GM12878 (cell line): ENCODE results near the gene MBNL1. TPM values are rescaled to one million over a fixed set of nuclear protein-coding genes. Genes with fewer than 3 reads are reported as not detected.

ENCODE experiments used
- ATAC-seq: fragments of 200-7000 bp; cut with Tn5 transposase; 3 replicates; pipeline ENCODE4 v1.9.1; 2020; ENCODE audit warnings: mild to moderate bottlenecking, moderate library complexity
- BruUV-seq: library from RNA; stranded (reverse); fragments of 400-500 nt; replicated peaks from 2 replicates; lab custom pipeline; 2021; lab: Mats Ljungman, UMichigan
- CTCF ChIA-PET: fragments of 300-600 bp; sonication (Branson Sonifier 250); formaldehyde crosslinking; extraction: SDS; loops from one replicate; lab custom pipeline; 2021; ENCODE audit warnings: inconsistent platforms; lab: Yijun Ruan, JAX
- POLR2A ChIA-PET: fragments of 350-600 bp; formaldehyde crosslinking; extraction: SDS; loops from one replicate; lab custom pipeline; 2021; ENCODE audit warnings: inconsistent platforms; lab: Charles Lee
- RAD21 ChIA-PET: fragments of 300-600 bp; sonication (Branson Sonifier 250); formaldehyde crosslinking; loops from one replicate; lab custom pipeline; 2023; ENCODE audit warnings: antibody characterized with exemption; ENCODE audit not compliant: unreplicated experiment; lab: Charles Lee
- SMC1A ChIA-PET: fragments of 300-600 bp; sonication (Branson Sonifier 250); formaldehyde crosslinking; loops from one replicate; lab custom pipeline; 2023; ENCODE audit not compliant: unreplicated experiment, uncharacterized antibody; lab: Charles Lee
- DNase-seq: peaks from one replicate; pipeline ENCODE4 v3.0.0-alpha.2; 2011; ENCODE audit warnings: low read depth, low spot score
- FAIRE-seq: peaks from 3 replicates; lab custom pipeline; 2011; peaks lifted over from hg19 to GRCh38; lab: Jason Lieb, UNC
- H2AFZ ChIP-seq: 2 replicates; pipeline ENCODE4 v1.6.0; 2011; ENCODE audit warnings: low read depth, low read length, control low read depth; ENCODE audit not compliant: control insufficient read depth
- H3K27ac ChIP-seq: 2 replicates; pipeline ENCODE4 v1.5.1; 2011; ENCODE audit warnings: control low read depth; ENCODE audit not compliant: control insufficient read depth, insufficient read depth
- H3K27me3 ChIP-seq, 2 experiments: replicated peaks in 1 of 2; 2 replicates each; pipeline versions ENCODE4 v1.6.0 to v1.6.1; 2011; ENCODE audit warnings: low read length in 1 of 2; ENCODE audit not compliant: control insufficient read depth in 2 of 2, insufficient read depth in 2 of 2
- H3K36me3 ChIP-seq, 2 experiments: 2 replicates each; pipeline ENCODE4 v1.5.1; 2011; ENCODE audit warnings: low read length in 1 of 2; ENCODE audit not compliant: control insufficient read depth in 2 of 2, insufficient read depth in 2 of 2
- H3K4me1 ChIP-seq: 2 replicates; pipeline ENCODE4 v1.6.1; 2011; ENCODE audit warnings: mild to moderate bottlenecking, low read length, moderate library complexity, mixed read lengths; ENCODE audit not compliant: control insufficient read depth, insufficient read depth
- H3K4me2 ChIP-seq: 2 replicates; pipeline ENCODE4 v1.6.0; 2011; ENCODE audit warnings: control low read depth; ENCODE audit not compliant: control insufficient read depth, insufficient read depth
- H3K4me3 ChIP-seq: fragments of 200-600 bp; sonication (generic); 2 replicates; pipeline ENCODE4 v1.5.1; 2016
- H3K79me2 ChIP-seq: 2 replicates; pipeline ENCODE4 v1.6.0; 2011; ENCODE audit warnings: low read length; ENCODE audit not compliant: control insufficient read depth, insufficient read depth
- H3K9ac ChIP-seq: 2 replicates; pipeline ENCODE4 v1.8.0; 2011; ENCODE audit warnings: low read length, control low read depth, mixed read lengths; ENCODE audit not compliant: control insufficient read depth, insufficient read depth
- H3K9me3 ChIP-seq: replicated peaks from 3 replicates; pipeline ENCODE4 v1.5.1; 2011; ENCODE audit warnings: mild to moderate bottlenecking, low read length; ENCODE audit not compliant: control insufficient read depth, insufficient read depth
- H4K20me1 ChIP-seq: 2 replicates; pipeline ENCODE4 v1.6.0; 2011; ENCODE audit not compliant: control insufficient read depth, insufficient read depth
- CEBPB ChIP-seq, 2 experiments: fragments of 150-350 bp in 1 of 2; IDR thresholded peaks; 2 replicates each; pipeline ENCODE4 v1.6.1; 2012 to 2014; ENCODE audit warnings: low read depth in 2 of 2, low read length in 2 of 2, borderline replicate concordance in 1 of 2, inconsistent platforms in 1 of 2
- CUX1 ChIP-seq: IDR thresholded peaks from 2 replicates; pipeline ENCODE4 v1.6.1; 2012; ENCODE audit warnings: improper control_type of control experiment, low read depth, low read length; ENCODE audit not compliant: insufficient replicate concordance
- E4F1 ChIP-seq: fragments of 450-650 bp; IDR thresholded peaks from 2 replicates; pipeline ENCODE4 v1.6.1; 2018; ENCODE audit warnings: borderline replicate concordance, mild to moderate bottlenecking; ENCODE audit not compliant: partially characterized antibody
- FOXK2 ChIP-seq: fragments of 450-650 bp; IDR thresholded peaks from 2 replicates; pipeline ENCODE4 v1.6.1; 2017; ENCODE audit warnings: mild to moderate bottlenecking, moderate library complexity
- FOXM1 ChIP-seq: IDR thresholded peaks from 2 replicates; pipeline ENCODE4 v1.6.1; 2012; ENCODE audit warnings: low read depth, mild to moderate bottlenecking, inconsistent platforms, low read length, moderate library complexity
- LARP7 ChIP-seq: fragments of 450-650 bp; IDR thresholded peaks from 2 replicates; pipeline ENCODE4 v1.6.1; 2017; ENCODE audit warnings: mild to moderate bottlenecking
- RUNX3 ChIP-seq: IDR thresholded peaks from 2 replicates; pipeline ENCODE4 v1.6.1; 2012; ENCODE audit warnings: low read length, inconsistent platforms
- SMAD5 ChIP-seq: IDR thresholded peaks from 2 replicates; pipeline ENCODE4 v1.6.1; 2016; ENCODE audit warnings: antibody characterized with exemption, low read depth
- WGBS: methylation state at CpG from one replicate; pipeline ENCODE4 v1.1.6; 2016; ENCODE audit warnings: low lambda C conversion rate; ENCODE audit not compliant: insufficient replicate concordance, insufficient coverage; ENCODE audit errors: missing lambda C conversion rate; 5-methylcytosine and 5-hydroxymethylcytosine counted together
- in situ Hi-C: fragments of 300-500 bp; cut with MboI; formaldehyde crosslinking; loops from 9 replicates; pipeline ENCODE4 v1.14.3; 2018; ENCODE audit warnings: mixed read lengths
- intact Hi-C: fragments of 100-400 bp; cut with micrococcal nuclease; formaldehyde crosslinking; loops from one replicate; pipeline ENCODE4 v1.14.2; 2022; ENCODE audit not compliant: unreplicated experiment
- polyA plus RNA-seq, 11 experiments: library from polyadenylated mRNA; depleted of rRNA in 4 of 11; unstranded in 6 of 11; stranded (reverse) in 5 of 11; fragments of >200 nt; fragmentation: Nextera tagmentation in 4 of 11; fragmentation: Illumina TruSeq in 1 of 11; extraction: Ambion mirVana in 4 of 11; extraction: Trizol in 1 of 11; gene quantifications; 1 replicate in 1 of 11; 2 replicates in 10 of 11; pipeline versions ENCODE4 v1.2.1 to v1.2.3, GENCODE V29; 2011 to 2016; ENCODE audit warnings: inconsistent platforms in 2 of 11, missing spikeins in 2 of 11, low read depth in 1 of 11
- total RNA-seq, 4 experiments: library from RNA; depleted of rRNA in 3 of 4; stranded (reverse); fragments of >200 nt in 3 of 4; fragmentation: Illumina TruSeq in 1 of 4; extraction: Trizol in 1 of 4; gene quantifications; 2 replicates each; pipeline versions ENCODE4 v1.2.1 to v1.2.3, GENCODE V29; 2013 to 2021
- TF ChIP-seq, protein P1 (sequence below): fragments of 450-650 bp; formaldehyde crosslinking; IDR thresholded peaks from 2 replicates; pipeline ENCODE4 v1.4.0; 2020; ENCODE audit warnings: mild to moderate bottlenecking, moderate library complexity

Gene MBNL1
- total and polyA plus RNA-seq, 10 of the 15 experiments (the other 5 are each of a cell fraction or from before 2014, with no cell fraction given) = 59.6 to 337 (median 143) TPM

GRCh38 chr3:152309535-152310307, 41.0 kb downstream of the MBNL1 start:
- BruUV-seq = no TSS peak
- Histone ChIP-seq H3K9me3 (peaks cover 2% of the 10 kb centered on the region; the same call in 2 of the 3 replicates), H3K27me3 (no peaks in the 10 kb centered on the region), H3K4me3 (no peak overlapping the region), H3K4me2 (no peak overlapping the region), H3K9ac (no peak overlapping the region), H3K36me3 (peaks cover 3 to 18% of the 10 kb centered on the region in 2 experiments; a peak in 3 of 4 replicates), H4K20me1 (no peaks in the 10 kb centered on the region), H3K4me1 (no peaks in the 10 kb centered on the region), H3K27ac (no peak overlapping the region), H3K79me2 (peaks cover 75% of the 10 kb centered on the region), H2AFZ (no peak overlapping the region)
- intact Hi-C loops = no loop called here
- WGBS = 89% methylated on average over 6 of the region's 6 CpGs
- ChIA-PET CTCF (interaction anchor here (0.6 to 2.7 kb wide), 8 partner anchors 9 to 139 kb away, joined by 3 to 8 read pairs (median 4); no protein-coding TSS in a partner anchor), RAD21 (interaction anchor here (0.7 to 1.8 kb wide), 8 partner anchors 9 to 134 kb away, joined by 3 to 5 read pairs (median 3); no protein-coding TSS in a partner anchor), POLR2A (interaction anchor here (0.6 to 0.9 kb wide), 2 partner anchors 9 to 11 kb away, joined by 3 read pairs; no protein-coding TSS in a partner anchor), SMC1A (interaction anchor here (0.8 to 7.1 kb wide), 18 partner anchors 9 to 142 kb away, joined by 3 to 72 read pairs (median 4); no protein-coding TSS in a partner anchor)
- DNase-seq (no peak), ATAC-seq (peak; percentile 49), FAIRE-seq (peak; percentile 13)
- in situ Hi-C loops = no loop called here
- TF ChIP-seq LARP7 (no peak), E4F1 (no peak), CEBPB (IDR thresholded peaks at IDR 0.05; ENCODE audit: borderline replicate concordance in 1 of 2, low read depth in 2 of 2, low read length in 2 of 2) (no peak), FOXK2 (no peak), RUNX3 (peak; percentile 47; the same call in 1 of the 2 replicates), FOXM1 (no peak), SMAD5 (no peak), CUX1 (no peak)
- TF ChIP-seq, protein P1, sequence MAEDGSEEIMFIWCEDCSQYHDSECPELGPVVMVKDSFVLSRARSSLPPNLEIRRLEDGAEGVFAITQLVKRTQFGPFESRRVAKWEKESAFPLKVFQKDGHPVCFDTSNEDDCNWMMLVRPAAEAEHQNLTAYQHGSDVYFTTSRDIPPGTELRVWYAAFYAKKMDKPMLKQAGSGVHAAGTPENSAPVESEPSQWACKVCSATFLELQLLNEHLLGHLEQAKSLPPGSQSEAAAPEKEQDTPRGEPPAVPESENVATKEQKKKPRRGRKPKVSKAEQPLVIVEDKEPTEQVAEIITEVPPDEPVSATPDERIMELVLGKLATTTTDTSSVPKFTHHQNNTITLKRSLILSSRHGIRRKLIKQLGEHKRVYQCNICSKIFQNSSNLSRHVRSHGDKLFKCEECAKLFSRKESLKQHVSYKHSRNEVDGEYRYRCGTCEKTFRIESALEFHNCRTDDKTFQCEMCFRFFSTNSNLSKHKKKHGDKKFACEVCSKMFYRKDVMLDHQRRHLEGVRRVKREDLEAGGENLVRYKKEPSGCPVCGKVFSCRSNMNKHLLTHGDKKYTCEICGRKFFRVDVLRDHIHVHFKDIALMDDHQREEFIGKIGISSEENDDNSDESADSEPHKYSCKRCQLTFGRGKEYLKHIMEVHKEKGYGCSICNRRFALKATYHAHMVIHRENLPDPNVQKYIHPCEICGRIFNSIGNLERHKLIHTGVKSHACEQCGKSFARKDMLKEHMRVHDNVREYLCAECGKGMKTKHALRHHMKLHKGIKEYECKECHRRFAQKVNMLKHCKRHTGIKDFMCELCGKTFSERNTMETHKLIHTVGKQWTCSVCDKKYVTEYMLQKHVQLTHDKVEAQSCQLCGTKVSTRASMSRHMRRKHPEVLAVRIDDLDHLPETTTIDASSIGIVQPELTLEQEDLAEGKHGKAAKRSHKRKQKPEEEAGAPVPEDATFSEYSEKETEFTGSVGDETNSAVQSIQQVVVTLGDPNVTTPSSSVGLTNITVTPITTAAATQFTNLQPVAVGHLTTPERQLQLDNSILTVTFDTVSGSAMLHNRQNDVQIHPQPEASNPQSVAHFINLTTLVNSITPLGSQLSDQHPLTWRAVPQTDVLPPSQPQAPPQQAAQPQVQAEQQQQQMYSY (CRISPR knock-in tag) = no peak
